Measurements from ENCODE around the gene WDR5B. TPM values are rescaled to one million over a fixed set of nuclear protein-coding genes. Genes with fewer than 3 reads are reported as not detected.

WDR5B gene
- total RNA-seq, 2 experiments from 2014 or later, result 4.5 to 5.1 TPM

DNA sequence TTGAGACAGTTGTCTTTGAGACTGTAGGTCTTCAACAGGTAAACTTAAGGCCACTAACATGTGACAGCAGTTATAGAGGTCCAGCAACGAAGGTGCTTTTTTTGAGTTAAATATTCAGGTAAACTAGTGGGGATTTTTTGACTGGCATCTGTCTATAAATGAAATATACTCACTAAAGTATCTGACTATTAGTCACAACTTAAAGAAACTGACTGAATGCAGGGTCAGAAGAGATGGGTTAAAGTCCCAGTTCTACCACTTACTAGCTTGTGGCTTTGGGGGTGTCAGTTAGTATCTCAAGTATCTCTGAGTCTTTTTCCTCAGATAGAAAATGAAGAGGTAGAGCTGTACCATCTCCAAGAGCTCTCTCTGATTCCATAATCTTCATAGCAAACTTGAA lies 50.8 kb downstream of the WDR5B start:
- ChIA-PET POLR2A (no interaction called here), CTCF (interaction anchor here (1.3 to 1.7 kb wide), 4 partner anchors 14 to 818 kb away, joined by 4 to 7 read pairs (median 6); partner anchors contain the start of gene FAM162A)
- DNase-seq (no peak), ATAC-seq (no peak)
- no peaks in the 10 kb centered on the region for H3K27me3 Mint-ChIP-seq (ENCODE audit: low read depth)
- no peaks in the 10 kb centered on the region for H3K9me3 Mint-ChIP-seq (ENCODE audit: insufficient read depth)
- no peaks in the 10 kb centered on the region for H3K4me1 Mint-ChIP-seq (ENCODE audit: low read depth)
- H3K27ac Mint-ChIP-seq, result no peak overlapping the region
- peaks cover 26% of the 10 kb centered on the region for H3K36me3 Mint-ChIP-seq (ENCODE audit: low read depth)
- H3K4me3 Mint-ChIP-seq, result no peak overlapping the region

- peaks cover 27% of the 10 kb centered on the region for H3K36me3 Mint-ChIP-seq (ENCODE audit: low read depth)
- ChIA-PET POLR2A (interaction anchor here (0.5 kb wide), 1 partner anchor 689 kb away, joined by 4 read pairs; no protein-coding TSS in a partner anchor), CTCF (interaction anchor here (1.0 to 1.7 kb wide), 5 partner anchors 10 to 818 kb away, joined by 3 to 7 read pairs (median 4); partner anchors contain the start of gene FAM162A)
- H3K27me3 Mint-ChIP-seq (ENCODE audit: low read depth), result no peaks in the 10 kb centered on the region
- ATAC-seq (no peak), DNase-seq (no peak)
- no peak overlapping the region for H3K27ac Mint-ChIP-seq
- no peaks in the 10 kb centered on the region for H3K9me3 Mint-ChIP-seq (ENCODE audit: insufficient read depth)
- H3K4me3 Mint-ChIP-seq, result no peak overlapping the region
- no peaks in the 10 kb centered on the region for H3K4me1 Mint-ChIP-seq (ENCODE audit: low read depth)
Observed at GRCh38 chr3:122364490-122364889, 51.4 kb downstream of the WDR5B start.

Other genes with a start within 250 kb of the WDR5B start
- not detected for gene CASR, start 232.4 kb downstream of the WDR5B start, total RNA-seq
- not detected for gene CSTA, start 90.8 kb downstream of the WDR5B start, total RNA-seq
- 10 to 100 TPM; 40.0 to 47.3 TPM for gene MIX23, start 32.8 kb downstream of the WDR5B start, total RNA-seq
- gene FAM162A, start 31.9 kb downstream of the WDR5B start, total RNA-seq, result 10 to 100 TPM; 78.0 to 78.4 TPM
- gene KPNA1, start 98.9 kb upstream of the WDR5B start, total RNA-seq, result 10 to 100 TPM; 58.8 to 60.2 TPM
- gene PARP9, start 148.2 kb upstream of the WDR5B start, total RNA-seq, result 100 to 1,000 TPM; 115 to 118 TPM
- 100 to 1,000 TPM; 124 to 127 TPM for gene DTX3L, start 148.3 kb upstream of the WDR5B start, total RNA-seq
- gene PARP15, start 161.6 kb upstream of the WDR5B start, total RNA-seq, result 10 to 100 TPM; 36.6 to 38.6 TPM

Measured in activated CD8-positive, alpha-beta T cell treated with anti-CD3 and anti-CD28 coated beads, Interleukin-2, amount 10 ng/mL, durations not matched to agents 7 days and 5 days (primary cell).